T-helper 1 cell treated with Interleukin-12 subunit alpha and Interleukin-12 subunit beta and Interleukin-4 antibody, amounts not matched to agents 30 μg/mL and 1 μg/mL, for 36 hours (primary cell): Measurements from ENCODE around the gene ACOX3.

Source experiments
- H3K27ac Mint-ChIP-seq: one replicate; pipeline ENCODE4 v1.8.0; 2021; ENCODE audit warnings: mild to moderate bottlenecking, mixed read lengths
- H3K27me3 Mint-ChIP-seq: one replicate; pipeline ENCODE4 v1.8.0; 2021; ENCODE audit warnings: low read depth, mixed read lengths
- H3K36me3 Mint-ChIP-seq: one replicate; pipeline ENCODE4 v1.8.0; 2021; ENCODE audit warnings: low read depth, mixed read lengths
- H3K4me1 Mint-ChIP-seq: one replicate; pipeline ENCODE4 v1.8.0; 2021; ENCODE audit warnings: low read depth, mixed read lengths
- H3K4me3 Mint-ChIP-seq: one replicate; pipeline ENCODE4 v1.8.0; 2021; ENCODE audit warnings: mild to moderate bottlenecking, moderate library complexity, mixed read lengths
- H3K9me3 Mint-ChIP-seq: one replicate; pipeline ENCODE4 v1.8.0; 2021; ENCODE audit warnings: mixed read lengths

ACOX3 gene

DNA sequence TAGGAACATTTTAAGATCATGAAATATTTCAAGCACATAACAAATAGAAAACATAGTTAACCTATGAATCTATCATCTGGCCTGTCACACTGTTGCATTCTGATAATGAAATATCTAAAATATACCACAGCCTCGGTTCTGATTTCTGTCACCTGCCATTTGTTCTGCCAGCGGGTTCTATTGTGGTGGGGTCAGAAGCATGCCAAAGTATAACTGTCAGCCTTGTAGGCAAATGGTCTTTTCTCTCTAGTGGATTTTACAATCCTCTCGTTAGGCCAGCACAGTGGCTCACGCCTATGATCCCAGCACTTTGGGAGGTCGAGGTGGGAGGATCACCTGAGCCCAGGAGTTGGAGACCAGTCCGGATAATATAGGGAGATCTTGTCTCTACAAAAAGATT lies 123.0 kb downstream of the ACOX3 start:
- H3K27ac Mint-ChIP-seq: no peak overlapping the region
- no peaks in the 10 kb centered on the region for H3K27me3 Mint-ChIP-seq
- no peaks in the 10 kb centered on the region for H3K4me1 Mint-ChIP-seq
- H3K36me3 Mint-ChIP-seq: no peaks in the 10 kb centered on the region
- no peak overlapping the region for H3K4me3 Mint-ChIP-seq
- no peaks in the 10 kb centered on the region for H3K9me3 Mint-ChIP-seq

DNA sequence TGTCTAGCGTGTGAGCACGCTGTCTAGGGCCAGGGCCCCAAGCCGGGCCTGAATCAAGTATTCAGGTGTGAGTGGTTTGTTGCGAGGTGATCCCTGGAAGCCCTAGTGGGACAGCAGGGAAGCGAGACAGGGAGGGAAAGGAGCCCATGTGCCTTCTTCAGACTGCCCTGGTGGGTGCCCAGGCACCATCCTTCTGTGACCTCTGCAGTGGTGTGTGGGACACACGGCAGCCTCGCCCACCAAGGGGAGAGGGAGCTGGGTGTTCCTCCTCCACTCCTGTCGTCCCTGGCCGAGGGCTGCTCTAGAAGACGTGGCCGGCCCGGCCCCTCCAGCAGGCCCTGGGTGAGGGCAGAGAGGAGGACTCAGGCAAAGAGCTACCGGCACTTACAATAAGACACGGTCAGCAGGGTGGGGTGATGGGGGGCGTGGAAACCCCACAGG lies 123.6 kb downstream of the ACOX3 start:
- H3K27ac Mint-ChIP-seq: no peak overlapping the region
- H3K27me3 Mint-ChIP-seq: no peaks in the 10 kb centered on the region
- H3K9me3 Mint-ChIP-seq: no peaks in the 10 kb centered on the region
- H3K36me3 Mint-ChIP-seq: no peaks in the 10 kb centered on the region
- no peak overlapping the region for H3K4me3 Mint-ChIP-seq
- no peaks in the 10 kb centered on the region for H3K4me1 Mint-ChIP-seq
